ENCODE results near the gene P3R3URF. TPM values are rescaled to one million over a fixed set of nuclear protein-coding genes. Genes with fewer than 3 reads are reported as not detected.
A peak's percentile ranks its signal among the peaks of the same experiment; 100 is the strongest.

P3R3URF gene
- total and polyA plus RNA-seq, 9 of the 15 experiments (the other 6 are each of a cell fraction or from before 2014, with no cell fraction given) = not detected

DNA sequence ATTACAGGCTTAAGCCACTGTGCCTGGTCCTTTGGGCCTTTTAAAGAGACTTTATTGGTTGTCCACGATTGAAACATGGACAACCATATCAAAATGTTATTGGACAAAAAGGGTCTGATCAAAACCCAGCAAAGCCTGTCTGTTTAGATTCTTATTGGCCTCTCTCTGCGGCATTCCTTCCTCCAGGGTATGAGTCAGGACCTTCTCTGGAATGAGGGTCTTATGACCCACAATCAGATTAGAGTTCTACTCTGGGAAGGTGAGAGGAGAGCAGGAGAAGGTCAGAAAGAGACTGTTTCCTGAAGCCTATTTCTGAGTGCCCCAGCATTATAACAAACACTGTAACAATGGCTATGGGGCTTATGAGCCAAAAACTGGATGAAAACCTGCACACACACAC, 34.8 kb upstream of the P3R3URF start:
- H3K9me1 ChIP-seq (ENCODE audit: control insufficient read depth, insufficient read depth, low read length) = no peaks in the 10 kb centered on the region
- in situ Hi-C loops (cut with MboI) = no loop called here
- H3K36me3 ChIP-seq (ENCODE audit: control insufficient read depth, insufficient read depth, low read length) = no peaks in the 10 kb centered on the region
- H4K20me1 ChIP-seq (replicated peaks; ENCODE audit: control insufficient read depth, insufficient read depth, low read length) = no peaks in the 10 kb centered on the region
- FAIRE-seq = no peak
- H3K9ac ChIP-seq (ENCODE audit: insufficient read depth in 1 of 2, low read depth in 2 of 2, low read length in 2 of 2) = no peak overlapping the region
- BruUV-seq (replicated peaks) = no TSS peak
- H3K27me3 ChIP-seq (ENCODE audit: control insufficient read depth in 2 of 2, insufficient read depth in 2 of 2, low read length in 2 of 2) = no peaks in the 10 kb centered on the region
- H3K27ac ChIP-seq (ENCODE audit: extremely low read depth, low read depth, low read length) = no peak overlapping the region
- ChIA-PET POLR2A (interaction anchor here (0.8 kb wide), 1 partner anchor 12 kb away, joined by 3 read pairs; no protein-coding TSS in a partner anchor), CTCF (ENCODE audit: low intra/inter-chr PET ratio) (no interaction called here)
- no peak overlapping the region for H3K4me2 ChIP-seq (ENCODE audit: insufficient read depth, low read length)
- no peak for DNase-seq (ENCODE audit: extremely low read depth in 1 of 4, low spot score in 3 of 4)
- H3K4me3 ChIP-seq = no peak overlapping the region
- TF ChIP-seq, protein P1, sequence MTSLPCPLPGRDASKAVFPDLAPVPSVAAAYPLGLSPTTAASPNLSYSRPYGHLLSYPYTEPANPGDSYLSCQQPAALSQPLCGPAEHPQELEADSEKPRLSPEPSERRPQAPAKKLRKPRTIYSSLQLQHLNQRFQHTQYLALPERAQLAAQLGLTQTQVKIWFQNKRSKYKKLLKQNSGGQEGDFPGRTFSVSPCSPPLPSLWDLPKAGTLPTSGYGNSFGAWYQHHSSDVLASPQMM (CRISPR knock-in tag; IDR thresholded peaks at IDR 0.05) = no peak
- peak; percentile 58 for TF ChIP-seq FOSL1 (tag; conservative IDR thresholded peaks at IDR 0.05)
- peak overlapping the region; percentile 10; the same call in 1 of the 2 replicates for H2AFZ ChIP-seq (ENCODE audit: low read depth, low read length)
- H3K79me2 ChIP-seq (ENCODE audit: control insufficient read depth, insufficient read depth, low read length) = no peaks in the 10 kb centered on the region
- no peaks in the 10 kb centered on the region for H3K9me3 ChIP-seq (replicated peaks; ENCODE audit: control insufficient read depth, insufficient read depth, low read depth, low read length)
- peak; percentile 19 for ATAC-seq
- peaks cover 0 to 3% of the 10 kb centered on the region in 2 experiments; a peak in 2 of 5 replicates for H3K4me1 ChIP-seq (replicated peaks in 1 of 2; ENCODE audit: control insufficient read depth in 2 of 2, insufficient read depth in 2 of 2, low read length in 2 of 2)
- WGBS (ENCODE audit: insufficient coverage, low coverage, missing lambda C conversion rate) = 19% methylated on average over 2 of the region's 2 CpGs
- intact Hi-C loops (cut with micrococcal nuclease) = no loop called here

DNA sequence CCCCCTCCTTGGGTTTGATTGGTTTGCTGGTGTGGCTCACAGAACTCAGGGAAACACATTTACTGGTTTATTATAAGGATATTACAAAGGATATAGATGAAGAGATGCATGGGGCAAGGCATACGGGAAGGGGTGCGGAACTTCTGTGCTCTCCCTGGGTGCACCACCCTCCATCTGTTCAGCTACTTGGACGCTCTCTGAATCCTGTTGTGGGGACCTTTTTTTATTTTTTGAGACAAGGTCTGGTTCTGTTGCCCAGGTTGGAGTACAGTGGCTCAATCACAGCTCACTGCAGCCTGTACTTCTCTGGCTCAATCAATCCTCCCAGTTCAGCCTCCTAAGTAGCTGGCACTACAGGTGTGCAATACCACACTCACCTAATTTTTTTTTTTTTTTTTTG, 34.3 kb upstream of the P3R3URF start:
- no peak overlapping the region for H2AFZ ChIP-seq (ENCODE audit: low read depth, low read length)
- H3K4me3 ChIP-seq = no peak overlapping the region
- H3K27me3 ChIP-seq (ENCODE audit: control insufficient read depth in 2 of 2, insufficient read depth in 2 of 2, low read length in 2 of 2) = no peaks in the 10 kb centered on the region
- POLR2A ChIA-PET = interaction anchor here (1.1 to 1.4 kb wide), 2 partner anchors 11 to 13 kb away, joined by 4 to 7 read pairs; no protein-coding TSS in a partner anchor
- no peak overlapping the region for H3K27ac ChIP-seq (ENCODE audit: extremely low read depth, low read depth, low read length)
- no peak for FAIRE-seq
- no peak for TF ChIP-seq SOX6 (IDR thresholded peaks at IDR 0.05)
- TF ChIP-seq SP1 (CRISPR knock-in tag; IDR thresholded peaks at IDR 0.05) = 0 out of 2 replicates have a peak, but pooled peaks have one; percentile 23
- no peak overlapping the region for H3K4me2 ChIP-seq (ENCODE audit: insufficient read depth, low read length)
- intact Hi-C loops (cut with micrococcal nuclease) = no loop called here
- in situ Hi-C loops (cut with MboI) = no loop called here
- H3K9me3 ChIP-seq (replicated peaks; ENCODE audit: control insufficient read depth, insufficient read depth, low read depth, low read length) = no peaks in the 10 kb centered on the region
- H4K20me1 ChIP-seq (replicated peaks; ENCODE audit: control insufficient read depth, insufficient read depth, low read length) = no peaks in the 10 kb centered on the region
- H3K9me1 ChIP-seq (ENCODE audit: control insufficient read depth, insufficient read depth, low read length) = no peaks in the 10 kb centered on the region
- no peaks in the 10 kb centered on the region for H3K36me3 ChIP-seq (ENCODE audit: control insufficient read depth, insufficient read depth, low read length)
- H3K79me2 ChIP-seq (ENCODE audit: control insufficient read depth, insufficient read depth, low read length) = no peaks in the 10 kb centered on the region
- H3K9ac ChIP-seq (ENCODE audit: insufficient read depth in 1 of 2, low read depth in 2 of 2, low read length in 2 of 2) = no peak overlapping the region
- BruUV-seq (replicated peaks) = no TSS peak
- H3K4me1 ChIP-seq (replicated peaks in 1 of 2; ENCODE audit: control insufficient read depth in 2 of 2, insufficient read depth in 2 of 2, low read length in 2 of 2) = peaks cover 0 to 7% of the 10 kb centered on the region in 2 experiments; a peak in 3 of 5 replicates
- no peak for DNase-seq (ENCODE audit: extremely low read depth in 1 of 4, low spot score in 3 of 4)
- CTCF ChIA-PET (ENCODE audit: low intra/inter-chr PET ratio) = interaction anchor here (0.6 kb wide), 1 partner anchor 679 kb away, joined by 3 read pairs; no protein-coding TSS in a partner anchor
- 73% methylated on average over 3 of the region's 3 CpGs for WGBS (ENCODE audit: insufficient coverage, low coverage, missing lambda C conversion rate)
- no peak for ATAC-seq
